ENCODE data around the gene PIK3R3. TPM values are rescaled to one million over a fixed set of nuclear protein-coding genes. Genes with fewer than 3 reads are reported as not detected.

The PIK3R3 gene
- polyA plus RNA-seq, 5 donors: 16.4 to 35.7 (median 22.5) TPM

DNA sequence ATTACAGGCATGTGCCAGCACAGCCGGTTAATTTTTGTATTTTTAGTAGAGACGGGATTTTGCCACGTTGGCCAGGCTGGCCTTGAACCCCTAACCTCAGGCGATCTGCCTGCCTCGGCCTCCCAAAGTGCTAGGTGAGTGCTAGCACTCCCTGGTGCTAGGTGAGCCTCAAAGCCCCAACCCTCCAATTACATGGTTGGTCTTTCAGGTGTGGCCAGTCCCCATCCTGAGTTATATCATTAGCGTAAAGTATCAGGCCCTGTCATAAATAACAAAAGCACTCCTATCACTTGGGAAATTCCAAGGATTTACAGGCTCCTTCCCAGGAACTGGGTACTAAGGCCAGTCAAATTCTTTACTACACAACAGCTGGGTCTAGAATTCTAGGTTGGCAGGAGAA lies 138.0 kb downstream of the PIK3R3 start:
- no peak for DNase-seq

Other genes with a start within 250 kb of the PIK3R3 start
- 10 to 100 TPM in 2 of 5 donors, 1 to 10 TPM in 3; 2.0 to 15.0 (median 8.9) TPM for gene TSPAN1, start 42.5 kb upstream of the PIK3R3 start, polyA plus RNA-seq (ENCODE audit: insufficient read depth in 1 of 5, insufficient read length in 5 of 5, low replicate concordance in 1 of 5)
- gene P3R3URF, start 43.9 kb upstream of the PIK3R3 start, polyA plus RNA-seq (ENCODE audit: insufficient read depth in 1 of 5, insufficient read length in 5 of 5, low replicate concordance in 1 of 5): not detected
- gene POMGNT1, start 65.8 kb upstream of the PIK3R3 start, polyA plus RNA-seq (ENCODE audit: insufficient read depth in 1 of 5, insufficient read length in 5 of 5, low replicate concordance in 1 of 5): 10 to 100 TPM; 57.1 to 80.9 (median 74.9) TPM
- 1 to 10 TPM in 3 of 5 donors, under 1 TPM in 2; 0.79 to 1.3 (median 1.2) TPM for gene LURAP1, start 70.7 kb upstream of the PIK3R3 start, polyA plus RNA-seq (ENCODE audit: insufficient read depth in 1 of 5, insufficient read length in 5 of 5, low replicate concordance in 1 of 5)
- gene RAD54L, start 115.1 kb upstream of the PIK3R3 start, polyA plus RNA-seq (ENCODE audit: insufficient read depth in 1 of 5, insufficient read length in 5 of 5, low replicate concordance in 1 of 5): 10 to 100 TPM in 3 of 5 donors, 1 to 10 TPM in 2; 6.2 to 15.6 (median 12.9) TPM
- 10 to 100 TPM; 66.0 to 85.9 (median 84.0) TPM for gene LRRC41, start 171.0 kb upstream of the PIK3R3 start, polyA plus RNA-seq (ENCODE audit: insufficient read depth in 1 of 5, insufficient read length in 5 of 5, low replicate concordance in 1 of 5)
- gene UQCRH, start 171.1 kb upstream of the PIK3R3 start, polyA plus RNA-seq (ENCODE audit: insufficient read depth in 1 of 5, insufficient read length in 5 of 5, low replicate concordance in 1 of 5): 100 to 1,000 TPM; 304 to 405 (median 324) TPM
- 10 to 100 TPM; 20.6 to 25.0 (median 21.9) TPM for gene NSUN4, start 208.2 kb upstream of the PIK3R3 start, polyA plus RNA-seq (ENCODE audit: insufficient read depth in 1 of 5, insufficient read length in 5 of 5, low replicate concordance in 1 of 5)

Data from right lung (tissue), 5 donors.